B cell (primary cell): ENCODE data around the gene LRRC25. TPM values are rescaled to one million over a fixed set of nuclear protein-coding genes. Genes with fewer than 3 reads are reported as not detected.

Source experiments
- ATAC-seq: fragments of 200-7000 bp; cut with Tn5 transposase; one replicate; pipeline ENCODE4 v1.10.0; 2021; ENCODE audit warnings: low read depth, mild to moderate bottlenecking, moderate number of reproducible peaks, moderate library complexity
- CTCF ChIA-PET: fragments of 350-600 bp; sonication (Branson Sonifier 250); formaldehyde crosslinking; loops from one replicate; lab custom pipeline; 2021; ENCODE audit warnings: antibody characterized with exemption, inconsistent platforms; lab: Charles Lee
- POLR2A ChIA-PET: fragments of 350-600 bp; sonication (Branson Sonifier 250); formaldehyde crosslinking; loops from one replicate; lab custom pipeline; 2021; ENCODE audit warnings: antibody characterized with exemption; lab: Charles Lee
- DNase-seq: peaks from one replicate; pipeline ENCODE4 v3.0.0; 2013
- H2AFZ ChIP-seq: 2 replicates; pipeline ENCODE4 v1.6.1; 2012; ENCODE audit warnings: mild to moderate bottlenecking, low read depth, low read length; ENCODE audit not compliant: insufficient read depth, poor library complexity, severe bottlenecking
- H3K27ac ChIP-seq, 2 donors: 1 replicate in 1 of 2; 2 replicates in 1 of 2; pipeline ENCODE4 v1.5.1; 2012 to 2013; ENCODE audit warnings: low read length in 2 of 2, mild to moderate bottlenecking in 2 of 2, moderate library complexity in 1 of 2
- H3K27me3 ChIP-seq, 4 experiments: fragments of 200-600 bp in 1 of 4; sonication (generic) in 1 of 4; replicated peaks in 1 of 4; 1 replicate in 2 of 4; 2 replicates in 2 of 4; pipeline versions ENCODE4 v1.6.1 to v1.7.0; 2013 to 2016; ENCODE audit warnings: low read length in 3 of 4, mild to moderate bottlenecking in 2 of 4, mixed read lengths in 1 of 4, moderate library complexity in 1 of 4; ENCODE audit not compliant: insufficient read depth in 4 of 4, control insufficient read depth in 3 of 4; ENCODE audit errors: control extremely low read depth in 1 of 4
- H3K36me3 ChIP-seq, 2 experiments: replicated peaks in 1 of 2; 1 replicate in 1 of 2; 2 replicates in 1 of 2; pipeline versions ENCODE4 v1.6.1 to v1.7.1; 2013; ENCODE audit warnings: low read length in 1 of 2; ENCODE audit not compliant: insufficient read depth in 2 of 2, control insufficient read depth in 1 of 2; ENCODE audit errors: control extremely low read depth in 1 of 2, extremely low read depth in 1 of 2
- H3K4me1 ChIP-seq, 2 donors: fragments of 200-600 bp in 1 of 2; sonication (generic) in 1 of 2; 1 replicate in 1 of 2; 2 replicates in 1 of 2; pipeline versions ENCODE4 v1.5.1 to v1.6.1; 2013 to 2017; ENCODE audit warnings: low read length in 2 of 2; ENCODE audit not compliant: control insufficient read depth in 2 of 2, insufficient read depth in 2 of 2
- H3K4me2 ChIP-seq: replicated peaks from 2 replicates; pipeline ENCODE3; 2012; ENCODE audit warnings: mild to moderate bottlenecking, low read depth, low read length; ENCODE audit not compliant: poor library complexity, severe bottlenecking
- H3K4me3 ChIP-seq, 5 experiments: fragments of 200-600 bp in 1 of 5; sonication (generic) in 1 of 5; 1 replicate in 3 of 5; 2 replicates in 2 of 5; pipeline versions ENCODE4 v1.5.1 to v1.7.0; 2011 to 2016; ENCODE audit warnings: low read length in 4 of 5, mild to moderate bottlenecking in 4 of 5, low read depth in 2 of 5, control low read depth in 1 of 5, moderate library complexity in 1 of 5; ENCODE audit not compliant: insufficient read depth in 1 of 5; ENCODE audit errors: control extremely low read depth in 1 of 5, extremely low read depth in 1 of 5
- H3K79me2 ChIP-seq: fragments of 200-600 bp; sonication (generic); one replicate; pipeline ENCODE4 v1.6.0; 2016; ENCODE audit warnings: low read length; ENCODE audit not compliant: control insufficient read depth, insufficient read depth
- H3K9ac ChIP-seq: fragments of 200-600 bp; sonication (generic); 2 replicates; pipeline ENCODE4 v1.6.1; 2017; ENCODE audit warnings: mild to moderate bottlenecking, low read length, moderate library complexity
- H3K9me3 ChIP-seq, 3 donors: one replicate each; pipeline versions ENCODE4 v1.6.1 to v1.7.1; 2013; ENCODE audit warnings: low read length in 2 of 3; ENCODE audit not compliant: control insufficient read depth in 2 of 3, insufficient read depth in 1 of 3; ENCODE audit errors: control extremely low read depth in 1 of 3
- H4K20me1 ChIP-seq: 2 replicates; pipeline ENCODE4 v1.6.0; 2012; ENCODE audit warnings: mild to moderate bottlenecking, low read length; ENCODE audit not compliant: insufficient read depth, control insufficient read depth, poor library complexity, severe bottlenecking
- H3K27ac Mint-ChIP-seq: one replicate; pipeline ENCODE4 v1.8.0; 2021; ENCODE audit warnings: mixed read lengths
- H3K27me3 Mint-ChIP-seq: one replicate; pipeline ENCODE4 v1.8.0; 2021; ENCODE audit warnings: mixed read lengths
- H3K4me1 Mint-ChIP-seq: one replicate; pipeline ENCODE4 v1.8.0; 2021; ENCODE audit warnings: mixed read lengths
- H3K4me3 Mint-ChIP-seq: one replicate; pipeline ENCODE4 v1.8.0; 2021; ENCODE audit warnings: mixed read lengths
- H3K9me3 Mint-ChIP-seq: one replicate; pipeline ENCODE4 v1.8.0; 2022; ENCODE audit warnings: mixed read lengths; ENCODE audit not compliant: insufficient read depth
- CTCF ChIP-seq: fragments of 200-600 bp; IDR thresholded peaks from one replicate; pipeline ENCODE4 v1.8.0; 2022; ENCODE audit warnings: antibody characterized with exemption, mild to moderate bottlenecking
- EZH2 ChIP-seq: IDR thresholded peaks from 2 replicates; pipeline ENCODE4 v1.6.1; 2012; ENCODE audit warnings: borderline replicate concordance, low read depth, mild to moderate bottlenecking, moderate library complexity, low read length; ENCODE audit not compliant: insufficient read depth, poor library complexity, severe bottlenecking
- WGBS: methylation state at CpG from one replicate; pipeline ENCODE4 v1.1.5; 2013; ENCODE audit warnings: missing lambda C conversion rate; ENCODE audit not compliant: insufficient coverage; 5-methylcytosine and 5-hydroxymethylcytosine counted together
- intact Hi-C: fragments of 100-400 bp; cut with micrococcal nuclease; formaldehyde crosslinking; loops from one replicate; pipeline ENCODE4 v1.10.0; 2022
- polyA plus RNA-seq: library from polyadenylated mRNA; depleted of rRNA; stranded (reverse); fragments of >200 nt; gene quantifications from 2 replicates; pipeline ENCODE4 v1.2.3, GENCODE V29; 2012
- total RNA-seq, 2 donors: library from RNA; stranded (reverse); fragments of 120-200 nt in 1 of 2; gene quantifications; 1 replicate in 1 of 2; 2 replicates in 1 of 2; pipeline versions ENCODE4 v1.2.3 to v1.2.4, GENCODE V29; 2013 to 2022

Gene LRRC25
- total and polyA plus RNA-seq, 2 donors (not counting 1 experiment from before 2014, with no cell fraction given) = 2.4 to 5.7 TPM

- H3K4me1 Mint-ChIP-seq = peaks cover 35% of the 10 kb centered on the region
- CTCF ChIA-PET = no interaction called here
- DNase-seq = no peak
Measured at GRCh38 chr19:18424122-18424889, 26.9 kb upstream of the LRRC25 start.

More at GRCh38 chr19:18424122-18424889, 26.9 kb upstream of the LRRC25 start:
- POLR2A ChIA-PET = interaction anchor here (0.6 kb wide), 2 partner anchors 323 to 476 kb away, joined by 3 read pairs; no protein-coding TSS in a partner anchor
- 74% methylated on average over 21 of the region's 22 CpGs for WGBS
- no peak overlapping the region for H3K27ac Mint-ChIP-seq
- Histone ChIP-seq H2AFZ (no peak overlapping the region), H3K27ac (no peak overlapping the region), H4K20me1 (peaks cover 41% of the 10 kb centered on the region), H3K9ac (no peak overlapping the region), H3K79me2 (peaks cover 28% of the 10 kb centered on the region), H3K27me3 (peaks cover 0 to 5% (median 0%) of the 10 kb centered on the region in 4 experiments), H3K4me3 (no peak overlapping the region), H3K9me3 (no peaks in the 10 kb centered on the region), H3K4me1 (peaks cover 26 to 44% of the 10 kb centered on the region in 2 donors), H3K36me3 (no peaks in the 10 kb centered on the region), H3K4me2 (no peak overlapping the region)
- no peak for ATAC-seq
- intact Hi-C loops = loop anchor here (5.0 kb wide), 1 partner anchor 37 kb away; the partner anchor contains the start of gene GDF15
- no peaks in the 10 kb centered on the region for H3K27me3 Mint-ChIP-seq
- H3K4me3 Mint-ChIP-seq = no peak overlapping the region
- TF ChIP-seq EZH2 = no peak
- no peak for TF ChIP-seq CTCF
- H3K9me3 Mint-ChIP-seq = no peaks in the 10 kb centered on the region
